CD14-positive monocyte (primary cell): Measurements from ENCODE around the gene MCOLN2. TPM values are rescaled to one million over a fixed set of nuclear protein-coding genes. Genes with fewer than 3 reads are reported as not detected.

ENCODE experiments used
- DNase-seq, 3 donors: peaks; one replicate each; pipeline ENCODE4 v3.0.0-alpha.2; 2011 to 2022
- H2AFZ ChIP-seq: 2 replicates; pipeline ENCODE4 v1.6.0; 2012; ENCODE audit warnings: mild to moderate bottlenecking, low read depth, low read length, inconsistent platforms; ENCODE audit not compliant: insufficient read depth, poor library complexity, severe bottlenecking
- H3K27ac ChIP-seq, 2 donors: 1 replicate in 1 of 2; 2 replicates in 1 of 2; pipeline ENCODE4 v1.5.1; 2012 to 2013; ENCODE audit warnings: low read length in 2 of 2, control low read depth in 1 of 2, inconsistent platforms in 1 of 2, low read depth in 1 of 2, mild to moderate bottlenecking in 1 of 2
- H3K27me3 ChIP-seq, 2 donors: one replicate each; pipeline versions ENCODE4 v1.6.0 to v1.6.1; 2011 to 2013; ENCODE audit warnings: low read length in 2 of 2; ENCODE audit not compliant: control insufficient read depth in 2 of 2, insufficient read depth in 2 of 2
- H3K36me3 ChIP-seq, 2 donors: replicated peaks in 1 of 2; 1 replicate in 1 of 2; 2 replicates in 1 of 2; pipeline versions ENCODE4 v1.5.1 to v1.6.1; 2012 to 2013; ENCODE audit warnings: low read length in 2 of 2, control low read depth in 1 of 2, inconsistent platforms in 1 of 2, mild to moderate bottlenecking in 1 of 2; ENCODE audit not compliant: insufficient read depth in 2 of 2, control insufficient read depth in 1 of 2
- H3K4me1 ChIP-seq, 2 donors: 1 replicate in 1 of 2; 2 replicates in 1 of 2; pipeline versions ENCODE4 v1.5.1 to v1.6.1; 2012 to 2013; ENCODE audit warnings: low read length in 2 of 2, control low read depth in 1 of 2, inconsistent platforms in 1 of 2, mild to moderate bottlenecking in 1 of 2, moderate library complexity in 1 of 2; ENCODE audit not compliant: insufficient read depth in 2 of 2, control insufficient read depth in 1 of 2
- H3K4me2 ChIP-seq: replicated peaks from 2 replicates; pipeline ENCODE3; 2012; ENCODE audit warnings: low read length, moderate library complexity, mild to moderate bottlenecking; ENCODE audit not compliant: poor library complexity, severe bottlenecking; ENCODE audit errors: extremely low read depth
- H3K4me3 ChIP-seq, 3 experiments: fragments of 200-600 bp in 1 of 3; sonication (generic) in 1 of 3; replicated peaks in 1 of 3; 1 replicate in 2 of 3; 2 replicates in 1 of 3; pipeline ENCODE4 v1.5.1; 2011 to 2013; ENCODE audit warnings: low read length in 3 of 3, mild to moderate bottlenecking in 3 of 3, control low read depth in 2 of 3, low read depth in 2 of 3, inconsistent platforms in 1 of 3, moderate library complexity in 1 of 3
- H3K79me2 ChIP-seq: 2 replicates; pipeline ENCODE4 v1.6.0; 2012; ENCODE audit warnings: mild to moderate bottlenecking, control low read depth, inconsistent platforms, low read length, moderate library complexity; ENCODE audit not compliant: insufficient read depth
- H3K9ac ChIP-seq: 2 replicates; pipeline ENCODE4 v1.6.0; 2017; ENCODE audit warnings: low read length, mild to moderate bottlenecking; ENCODE audit not compliant: insufficient read depth, poor library complexity, severe bottlenecking
- H3K9me3 ChIP-seq, 2 donors: replicated peaks in 1 of 2; 1 replicate in 1 of 2; 2 replicates in 1 of 2; pipeline versions ENCODE4 v1.5.1 to v1.6.1; 2012 to 2013; ENCODE audit warnings: low read length in 2 of 2, control low read depth in 1 of 2; ENCODE audit not compliant: control insufficient read depth in 1 of 2, insufficient read depth in 1 of 2
- H4K20me1 ChIP-seq: 2 replicates; pipeline ENCODE4 v1.6.0; 2012; ENCODE audit warnings: mild to moderate bottlenecking, low read length, control low read depth, moderate library complexity; ENCODE audit not compliant: insufficient read depth
- H3K27ac Mint-ChIP-seq, 7 donors: one replicate each; pipeline ENCODE4 v1.8.0; 2020; ENCODE audit warnings: mild to moderate bottlenecking in 7 of 7, mixed read lengths in 7 of 7, moderate library complexity in 6 of 7, inconsistent platforms in 2 of 7
- H3K27me3 Mint-ChIP-seq, 3 donors: one replicate each; pipeline ENCODE4 v1.8.0; 2021 to 2022; ENCODE audit warnings: low read depth in 3 of 3, mild to moderate bottlenecking in 3 of 3, mixed read lengths in 3 of 3, moderate library complexity in 3 of 3, inconsistent platforms in 1 of 3
- H3K36me3 Mint-ChIP-seq, 2 donors: one replicate each; pipeline ENCODE4 v1.8.0; 2020; ENCODE audit warnings: mixed read lengths in 2 of 2, inconsistent platforms in 1 of 2, mild to moderate bottlenecking in 1 of 2
- H3K4me1 Mint-ChIP-seq: one replicate; pipeline ENCODE4 v1.8.0; 2020; ENCODE audit warnings: mild to moderate bottlenecking, mixed read lengths
- H3K4me3 Mint-ChIP-seq, 2 donors: one replicate each; pipeline ENCODE4 v1.8.0; 2020; ENCODE audit warnings: mild to moderate bottlenecking in 2 of 2, mixed read lengths in 2 of 2, moderate library complexity in 1 of 2
- H3K9me3 Mint-ChIP-seq, 7 donors: one replicate each; pipeline ENCODE4 v1.8.0; 2020 to 2022; ENCODE audit warnings: mixed read lengths in 7 of 7, mild to moderate bottlenecking in 6 of 7, moderate library complexity in 6 of 7, inconsistent platforms in 2 of 7
- WGBS: methylation state at CpG from one replicate; pipeline ENCODE4 v1.1.5; 2013; ENCODE audit warnings: missing lambda C conversion rate; ENCODE audit not compliant: insufficient coverage; 5-methylcytosine and 5-hydroxymethylcytosine counted together
- intact Hi-C, 2 donors: fragments of 100-400 bp; cut with micrococcal nuclease; formaldehyde crosslinking; loops; one replicate each; pipeline versions ENCODE4 v1.15.0 to v1.15.1; 2023
- polyA plus RNA-seq, 3 donors: library from polyadenylated mRNA; depleted of rRNA in 1 of 3; unstranded in 2 of 3; stranded (reverse) in 1 of 3; fragments of 300-500 nt in 2 of 3; fragments of >200 nt in 1 of 3; fragmentation: Illumina TruSeq in 2 of 3; gene quantifications; 1 replicate in 2 of 3; 2 replicates in 1 of 3; pipeline ENCODE4 v1.2.3, GENCODE V29; 2012 to 2021
- TF ChIP-seq, protein P1 (sequence below): fragments of 200-600 bp; IDR thresholded peaks from one replicate; pipeline ENCODE4 v1.8.0; 2022; ENCODE audit warnings: antibody characterized with exemption, mild to moderate bottlenecking

Gene MCOLN2
- polyA plus RNA-seq, 3 donors, result 0.51 to 2.7 (median 1.1) TPM

DNA sequence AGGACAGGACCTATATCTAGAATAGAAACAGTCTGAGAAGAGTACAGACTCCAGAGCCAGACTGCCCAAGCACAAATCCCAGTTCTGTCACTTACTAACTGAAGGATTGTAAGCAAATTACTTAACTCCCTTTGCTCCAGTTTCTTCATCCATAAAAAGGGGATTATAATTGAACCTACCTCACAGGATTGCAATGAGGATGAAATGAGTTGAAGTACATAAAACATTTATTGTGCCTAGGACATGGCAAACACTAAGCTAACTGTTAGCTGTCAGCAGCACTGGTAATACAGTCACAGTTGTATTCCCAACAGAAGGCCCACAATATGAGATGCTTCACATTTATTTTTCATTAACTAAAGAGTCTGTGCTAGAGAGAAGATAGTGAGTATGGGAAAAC is 33.9 kb downstream of the MCOLN2 start:
- H3K4me3 Mint-ChIP-seq, result no peak overlapping the region
- H3K9me3 ChIP-seq, result no peaks in the 10 kb centered on the region
- no peak overlapping the region for H3K27ac Mint-ChIP-seq
- H3K36me3 ChIP-seq, result no peaks in the 10 kb centered on the region
- H3K9ac ChIP-seq, result no peak overlapping the region
- intact Hi-C loops, result no loop called here
- no peak overlapping the region for H3K4me3 ChIP-seq
- no peaks in the 10 kb centered on the region for H3K27me3 ChIP-seq
- H3K27ac ChIP-seq, result no peak overlapping the region
- peaks cover 0 to 4% of the 10 kb centered on the region in 2 donors for H3K36me3 Mint-ChIP-seq
- no peaks in the 10 kb centered on the region for H3K4me1 Mint-ChIP-seq
- H3K4me1 ChIP-seq, result no peaks in the 10 kb centered on the region
- no peaks in the 10 kb centered on the region for H4K20me1 ChIP-seq
- TF ChIP-seq, protein P1, sequence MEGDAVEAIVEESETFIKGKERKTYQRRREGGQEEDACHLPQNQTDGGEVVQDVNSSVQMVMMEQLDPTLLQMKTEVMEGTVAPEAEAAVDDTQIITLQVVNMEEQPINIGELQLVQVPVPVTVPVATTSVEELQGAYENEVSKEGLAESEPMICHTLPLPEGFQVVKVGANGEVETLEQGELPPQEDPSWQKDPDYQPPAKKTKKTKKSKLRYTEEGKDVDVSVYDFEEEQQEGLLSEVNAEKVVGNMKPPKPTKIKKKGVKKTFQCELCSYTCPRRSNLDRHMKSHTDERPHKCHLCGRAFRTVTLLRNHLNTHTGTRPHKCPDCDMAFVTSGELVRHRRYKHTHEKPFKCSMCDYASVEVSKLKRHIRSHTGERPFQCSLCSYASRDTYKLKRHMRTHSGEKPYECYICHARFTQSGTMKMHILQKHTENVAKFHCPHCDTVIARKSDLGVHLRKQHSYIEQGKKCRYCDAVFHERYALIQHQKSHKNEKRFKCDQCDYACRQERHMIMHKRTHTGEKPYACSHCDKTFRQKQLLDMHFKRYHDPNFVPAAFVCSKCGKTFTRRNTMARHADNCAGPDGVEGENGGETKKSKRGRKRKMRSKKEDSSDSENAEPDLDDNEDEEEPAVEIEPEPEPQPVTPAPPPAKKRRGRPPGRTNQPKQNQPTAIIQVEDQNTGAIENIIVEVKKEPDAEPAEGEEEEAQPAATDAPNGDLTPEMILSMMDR, result no peak
- no peaks in the 10 kb centered on the region for H3K79me2 ChIP-seq
- no peak overlapping the region for H2AFZ ChIP-seq
- H3K9me3 Mint-ChIP-seq, result peaks cover 0 to 5% (median 0%) of the 10 kb centered on the region in 7 donors
- peaks cover 3 to 9% (median 8%) of the 10 kb centered on the region in 3 donors for H3K27me3 Mint-ChIP-seq
- H3K4me2 ChIP-seq, result no peak overlapping the region
- no peak for DNase-seq

- intact Hi-C loops, result no loop called here
- peaks cover 0 to 4% of the 10 kb centered on the region in 2 donors for H3K36me3 Mint-ChIP-seq
- Histone ChIP-seq H3K36me3 (no peaks in the 10 kb centered on the region), H3K4me1 (no peaks in the 10 kb centered on the region), H3K4me3 (no peak overlapping the region), H4K20me1 (no peaks in the 10 kb centered on the region), H2AFZ (no peak overlapping the region), H3K4me2 (no peak overlapping the region), H3K27me3 (no peaks in the 10 kb centered on the region), H3K9me3 (no peaks in the 10 kb centered on the region), H3K9ac (no peak overlapping the region), H3K27ac (no peak overlapping the region), H3K79me2 (no peaks in the 10 kb centered on the region)
- H3K27me3 Mint-ChIP-seq, result peaks cover 11 to 15% (median 12%) of the 10 kb centered on the region in 3 donors
- WGBS, result no CpG with 5 or more reads among the region's 1 CpG
- no peak for DNase-seq
- TF ChIP-seq, protein P1, result no peak
- H3K9me3 Mint-ChIP-seq, result peaks cover 0 to 5% (median 0%) of the 10 kb centered on the region in 7 donors
- no peak overlapping the region for H3K4me3 Mint-ChIP-seq
- no peaks in the 10 kb centered on the region for H3K4me1 Mint-ChIP-seq
- H3K27ac Mint-ChIP-seq, result no peak overlapping the region
Observed at GRCh38 chr1:84961316-84961715, 35.6 kb downstream of the MCOLN2 start.
